Thymus (tissue), 11 donors: ENCODE measurements around the gene HES5. TPM values are rescaled to one million over a fixed set of nuclear protein-coding genes. Genes with fewer than 3 reads are reported as not detected.
"Not testable (repeated sequence)": the region's sequence is repeated elsewhere in the genome, so short reads cannot be mapped to it uniquely, and the experiment has no call there.

Source experiments
- DNase-seq, 9 donors: peaks; one replicate each; pipeline ENCODE4 v3.0.0-alpha.2; 2013; ENCODE audit warnings: low spot score in 9 of 9, low read depth in 6 of 9, missing footprints in 1 of 9
- H3K27ac ChIP-seq, 2 donors: one replicate each; pipeline ENCODE4 v1.5.1; 2013; ENCODE audit warnings: control low read depth in 1 of 2, low read depth in 1 of 2, low read length in 1 of 2, mild to moderate bottlenecking in 1 of 2, moderate library complexity in 1 of 2
- H3K27me3 ChIP-seq, 2 donors: one replicate each; pipeline ENCODE4 v1.5.1; 2013; ENCODE audit warnings: low read length in 1 of 2; ENCODE audit not compliant: control insufficient read depth in 2 of 2, insufficient read depth in 1 of 2
- H3K36me3 ChIP-seq, 2 donors: one replicate each; pipeline ENCODE4 v1.5.1; 2013; ENCODE audit warnings: low read length in 1 of 2, mild to moderate bottlenecking in 1 of 2, moderate library complexity in 1 of 2; ENCODE audit not compliant: control insufficient read depth in 2 of 2, insufficient read depth in 2 of 2
- H3K4me1 ChIP-seq, 2 donors: one replicate each; pipeline ENCODE4 v1.5.1; 2013; ENCODE audit warnings: low read length in 2 of 2; ENCODE audit not compliant: control insufficient read depth in 2 of 2, insufficient read depth in 2 of 2
- H3K4me3 ChIP-seq, 2 donors: one replicate each; pipeline ENCODE4 v1.5.1; 2013; ENCODE audit warnings: low read length in 2 of 2, control low read depth in 1 of 2, mild to moderate bottlenecking in 1 of 2
- H3K9me3 ChIP-seq, 2 donors: one replicate each; pipeline ENCODE4 v1.5.1; 2013; ENCODE audit warnings: low read length in 1 of 2, mild to moderate bottlenecking in 1 of 2; ENCODE audit not compliant: control insufficient read depth in 2 of 2, insufficient read depth in 1 of 2
- WGBS: extraction: QIAGEN DNeasy Blood & Tissue Kit; methylation state at CpG from one replicate; pipeline ENCODE4 v1.1.7; 2013; 5-methylcytosine and 5-hydroxymethylcytosine counted together
- polyA plus RNA-seq: library from polyadenylated mRNA; stranded (reverse); fragments of 200-250 nt; gene quantifications from one replicate; pipeline ENCODE4 v1.2.3, GENCODE V29; 2013
- total RNA-seq: library from RNA; stranded (reverse); fragments of 120-200 nt; gene quantifications from one replicate; pipeline ENCODE4 v1.2.4, GENCODE V29; 2013
- donor health status: healthy.

The HES5 gene
- total and polyA plus RNA-seq, 2 donors: 0.38 to 0.55 TPM

DNA sequence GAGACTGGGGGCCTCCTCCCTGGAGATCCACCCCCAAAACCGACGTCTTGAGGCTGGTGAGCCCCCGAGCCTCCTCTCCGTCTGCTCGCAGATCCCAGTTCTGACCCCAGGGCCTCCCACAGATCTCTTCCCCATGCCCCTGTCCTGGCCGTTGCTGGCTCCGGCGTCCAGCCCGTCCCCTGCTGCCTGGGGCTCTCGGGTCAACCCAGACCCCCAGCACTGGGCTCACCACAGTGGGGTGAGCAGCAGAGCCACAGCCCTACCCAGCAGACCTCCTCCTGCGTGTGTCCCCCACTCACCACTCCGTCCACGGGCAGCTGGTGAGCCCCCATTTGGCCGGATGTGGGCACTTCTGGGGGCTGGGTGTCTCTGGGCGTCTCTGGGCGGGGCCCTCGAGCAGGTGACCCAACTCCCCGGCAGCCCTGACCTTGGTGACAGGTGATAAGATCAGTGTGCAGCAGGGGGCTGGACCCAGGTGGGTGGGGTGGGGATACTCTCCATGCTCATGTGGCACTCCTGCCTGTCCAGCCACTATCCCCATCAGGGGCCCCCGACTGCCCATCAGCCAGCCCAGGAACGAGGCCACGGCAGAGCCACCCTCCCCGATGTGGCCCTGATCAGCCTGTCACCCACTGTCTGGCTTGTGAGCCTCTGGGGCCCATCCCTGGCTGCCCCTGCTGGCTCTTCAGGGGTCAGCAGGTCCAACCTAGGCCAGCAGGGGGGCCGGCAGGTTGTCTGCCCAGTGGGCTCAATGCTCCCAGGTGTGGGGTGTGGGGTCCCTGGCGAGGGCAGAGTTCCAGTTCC, 26.8 kb upstream of the HES5 start:
- DNase-seq: peak in 2 of 9 donors; percentile 31 to 57
- H3K27me3 ChIP-seq: no peaks in the 10 kb centered on the region
- WGBS: 11% methylated on average over 24 of the region's 24 CpGs

DNA sequence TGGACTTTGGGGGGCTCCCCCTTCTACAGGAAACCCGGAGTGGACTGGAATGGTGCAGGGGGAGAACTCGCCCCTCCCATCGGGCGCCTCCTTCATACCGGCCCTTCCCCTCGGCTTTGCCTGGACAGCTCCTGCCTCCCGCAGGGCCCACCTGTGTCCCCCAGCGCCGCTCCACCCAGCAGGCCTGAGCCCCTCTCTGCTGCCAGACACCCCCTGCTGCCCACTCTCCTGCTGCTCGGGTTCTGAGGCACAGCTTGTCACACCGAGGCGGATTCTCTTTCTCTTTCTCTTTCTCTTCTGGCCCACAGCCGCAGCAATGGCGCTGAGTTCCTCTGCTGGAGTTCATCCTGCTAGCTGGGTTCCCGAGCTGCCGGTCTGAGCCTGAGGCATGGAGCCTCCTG, 26.2 kb upstream of the HES5 start, which contains the start of gene TNFRSF14:
Gene TNFRSF14 (plus strand): TSS at position 95 of the 401 bp plus-strand sequence. CDS start 294 bp downstream, at position 389.
- Histone ChIP-seq H3K27ac (peak within 1 kb of the TSS; percentile 93 to 97), H3K9me3 (no peaks in the 10 kb centered on the region), H3K36me3 (peaks cover 0 to 33% of the 10 kb centered on the region in 2 donors), H3K27me3 (no peaks in the 10 kb centered on the region), H3K4me1 (peaks cover 12 to 34% of the 10 kb centered on the region in 2 donors), H3K4me3 (peak within 1 kb of the TSS; percentile 71 to 86)
- peak in 6 of 9 donors; percentile 50 to 90 (median 70) for DNase-seq
- under 1% methylated on average over 16 of the region's 16 CpGs for WGBS

More for the DNA sequence above, 26.8 kb upstream of the HES5 start:
- H3K9me3 ChIP-seq: no peaks in the 10 kb centered on the region
- H3K4me3 ChIP-seq: peak overlapping the region; percentile 71 to 86
- H3K36me3 ChIP-seq: peaks cover under 1 to 36% of the 10 kb centered on the region in 2 donors
- H3K27ac ChIP-seq: peak overlapping the region; percentile 93 to 97
- peaks cover 12 to 34% of the 10 kb centered on the region in 2 donors for H3K4me1 ChIP-seq

DNA sequence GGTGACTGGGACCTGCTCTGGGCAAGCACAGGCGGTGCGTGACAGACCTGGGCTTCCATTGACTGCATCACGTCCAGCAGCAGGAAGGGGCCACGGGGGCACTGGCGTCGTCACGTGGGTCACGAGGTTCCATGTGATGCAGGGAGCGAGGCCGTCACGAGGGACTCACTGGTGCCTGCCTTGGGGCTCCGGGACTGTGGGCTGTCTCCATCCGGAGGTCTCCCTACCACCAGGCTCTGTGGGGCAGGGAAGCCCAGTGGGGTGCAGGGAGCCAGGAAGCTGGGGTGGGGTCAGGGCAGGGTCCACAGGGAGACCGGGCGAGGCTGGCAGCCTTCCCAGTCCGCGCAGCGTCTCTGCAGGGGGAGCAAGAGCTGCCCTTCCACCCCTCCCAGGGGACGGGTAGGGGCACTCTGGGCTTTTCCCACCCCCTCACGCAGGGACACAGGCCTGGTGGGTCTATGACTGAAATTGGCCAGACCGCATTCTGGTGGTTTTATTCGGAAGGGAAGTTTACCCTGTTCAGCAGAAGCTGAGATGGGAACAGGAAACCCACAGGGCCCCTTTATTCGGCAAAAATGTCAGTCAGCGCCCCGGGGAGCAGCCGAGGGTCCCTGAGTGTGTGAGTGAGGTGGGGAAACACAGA, 25.7 kb upstream of the HES5 start:
- H3K9me3 ChIP-seq: no peaks in the 10 kb centered on the region
- WGBS: under 1% methylated on average over 26 of the region's 26 CpGs
- no peaks in the 10 kb centered on the region for H3K27me3 ChIP-seq
- peak in 5 of 9 donors; percentile 54 to 78 (median 63) for DNase-seq
- peaks cover 0 to 30% of the 10 kb centered on the region in 2 donors for H3K36me3 ChIP-seq
- peak overlapping the region; percentile 71 to 86 for H3K4me3 ChIP-seq
- peak overlapping the region; percentile 93 to 97 for H3K27ac ChIP-seq
- H3K4me1 ChIP-seq: peaks cover 12 to 34% of the 10 kb centered on the region in 2 donors

DNA sequence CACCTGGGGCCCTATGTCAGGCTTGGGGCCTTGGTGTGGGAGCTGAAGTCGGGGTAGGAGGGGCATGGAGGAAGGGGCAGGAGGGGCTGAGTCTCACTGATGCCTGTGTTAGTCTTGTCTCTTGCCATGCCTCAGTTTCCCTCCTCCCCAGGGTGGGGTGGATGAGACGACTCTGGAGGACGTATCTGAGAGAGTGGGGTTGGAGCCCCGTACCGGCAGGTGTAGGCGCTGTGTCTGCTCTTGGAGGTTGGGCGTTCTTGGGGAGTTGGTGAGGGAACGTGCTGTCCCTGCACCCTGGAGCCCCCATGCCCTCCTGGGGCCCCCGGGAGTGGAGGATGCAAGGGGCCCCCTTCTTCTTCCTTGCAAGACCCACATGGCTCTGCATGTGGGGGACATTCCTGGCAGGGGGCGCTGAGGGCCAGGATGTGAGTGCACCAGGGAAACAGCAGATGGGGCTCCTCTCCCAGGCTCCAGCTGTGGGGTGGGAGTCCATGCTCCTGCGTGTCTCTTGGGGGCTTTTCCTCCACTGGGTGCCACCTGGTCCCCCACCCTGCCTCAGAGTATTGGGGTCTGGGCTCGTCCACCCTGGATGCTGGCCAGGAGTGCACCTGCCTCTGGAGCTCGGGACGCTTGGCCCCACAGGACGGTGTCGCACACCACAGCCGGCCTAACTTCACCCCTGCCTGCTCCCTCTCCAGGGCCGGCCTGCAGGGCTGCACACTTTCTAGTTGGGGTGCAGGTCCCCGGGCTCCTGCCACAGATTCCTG, 24.7 kb upstream of the HES5 start:
- WGBS: 31% methylated on average over 19 of the region's 19 CpGs
- peak overlapping the region; percentile 93 to 97 for H3K27ac ChIP-seq
- DNase-seq: peak in 6 of 9 donors; percentile 64 to 90 (median 76)
- H3K27me3 ChIP-seq: no peaks in the 10 kb centered on the region
- H3K4me1 ChIP-seq: peaks cover 12 to 34% of the 10 kb centered on the region in 2 donors
- peaks cover 0 to 22% of the 10 kb centered on the region in 2 donors for H3K36me3 ChIP-seq
- peak overlapping the region; percentile 71 to 86 for H3K4me3 ChIP-seq
- H3K9me3 ChIP-seq: no peaks in the 10 kb centered on the region

DNA sequence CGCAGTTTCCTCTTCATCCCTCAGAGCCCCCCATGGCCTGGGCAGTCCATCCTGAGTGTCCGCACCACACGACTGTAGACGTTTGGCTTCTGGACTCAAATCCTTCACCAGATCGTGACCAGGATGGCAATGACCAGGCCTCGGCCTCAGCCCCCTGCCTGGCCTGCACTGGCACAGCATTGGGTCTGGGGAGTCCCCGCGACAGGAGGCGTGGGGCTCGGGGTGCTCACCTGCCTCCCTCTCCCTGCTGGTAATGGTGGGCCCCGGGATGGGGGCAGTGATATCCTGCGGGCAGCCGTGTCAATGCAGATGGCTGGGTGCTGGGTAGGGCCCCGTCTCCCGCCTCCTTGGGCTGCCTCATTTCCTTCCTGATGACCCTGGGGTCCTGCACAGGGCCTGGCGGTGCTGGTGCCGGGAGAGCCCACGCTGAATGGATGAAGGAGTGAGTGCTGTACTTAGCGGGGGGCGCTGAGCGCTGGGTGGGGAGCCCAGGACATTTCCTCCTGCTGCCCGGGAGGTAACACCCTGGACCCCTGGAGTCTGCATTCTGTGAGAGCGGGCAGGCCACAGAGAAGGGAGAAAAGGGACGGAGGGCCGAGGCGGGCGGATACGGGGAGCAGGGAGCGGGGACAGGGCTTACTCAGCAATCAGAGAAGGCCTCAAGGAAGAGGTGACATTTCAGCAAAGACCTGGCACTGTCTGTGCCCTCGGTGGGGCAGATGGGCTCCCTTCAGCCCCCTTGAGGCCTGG, 24.0 kb upstream of the HES5 start:
- 91% methylated on average over 30 of the region's 30 CpGs for WGBS
- peaks cover 12 to 39% of the 10 kb centered on the region in 2 donors for H3K4me1 ChIP-seq
- no peak overlapping the region for H3K27ac ChIP-seq

DNA sequence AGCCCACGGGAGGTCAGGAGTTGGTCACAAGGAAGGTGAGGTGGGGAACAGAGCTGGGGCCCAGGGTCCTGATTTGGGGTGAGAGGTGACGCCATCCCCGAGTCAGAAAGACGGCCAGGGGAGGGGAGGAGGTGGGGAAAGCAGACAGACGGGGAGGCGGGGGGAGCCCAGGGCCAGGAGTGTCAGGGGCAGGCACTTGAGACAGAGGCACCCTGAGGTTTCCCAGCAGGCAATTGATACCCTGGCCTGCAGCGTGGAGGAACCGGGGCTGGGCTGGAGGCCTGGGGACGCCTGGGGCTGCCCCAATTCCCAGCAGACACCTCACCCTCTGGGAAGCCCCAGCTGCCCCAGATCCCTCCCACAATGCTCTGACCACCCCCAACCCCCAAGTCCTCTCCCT, 23.0 kb upstream of the HES5 start:
- DNase-seq, H3K4me3 ChIP-seq, H3K9me3 ChIP-seq, H3K27ac ChIP-seq, H3K36me3 ChIP-seq, H3K27me3 ChIP-seq: not testable (repeated sequence)
- WGBS: 89% methylated on average over 9 of the region's 9 CpGs
- peaks cover 17 to 48% of the 10 kb centered on the region in 2 donors for H3K4me1 ChIP-seq

More for the DNA sequence above, 24.0 kb upstream of the HES5 start:
- Histone ChIP-seq H3K27me3 (no peaks in the 10 kb centered on the region), H3K9me3 (no peaks in the 10 kb centered on the region), H3K36me3 (peaks cover 0 to 15% of the 10 kb centered on the region in 2 donors), H3K4me3 (no peak overlapping the region)
- DNase-seq: no peak

DNA sequence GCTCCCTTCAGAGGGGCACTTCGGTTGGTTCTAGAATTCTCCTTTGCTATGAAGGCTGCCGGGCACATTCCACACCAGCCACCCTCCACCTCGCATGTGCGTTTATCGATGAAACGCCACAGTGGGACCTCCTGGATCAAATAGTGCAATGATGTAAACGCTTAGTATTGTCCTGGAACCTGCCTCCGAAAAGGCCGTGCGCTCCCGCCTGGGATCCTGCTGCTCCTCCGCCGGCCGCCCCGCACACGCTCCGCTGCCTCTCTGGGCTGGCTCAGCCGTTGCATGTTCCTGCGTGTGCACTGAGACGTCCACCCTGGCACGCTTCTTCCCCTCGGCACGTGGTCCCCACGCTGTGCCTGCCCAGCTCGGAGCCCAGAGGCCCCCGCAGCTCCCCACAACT, 22.1 kb upstream of the HES5 start:
- Histone ChIP-seq H3K27ac (no peak overlapping the region), H3K4me1 (peaks cover 17 to 56% of the 10 kb centered on the region in 2 donors), H3K36me3 (no peaks in the 10 kb centered on the region), H3K9me3 (no peaks in the 10 kb centered on the region), H3K4me3 (no peak overlapping the region), H3K27me3 (no peaks in the 10 kb centered on the region)
- no peak for DNase-seq
- 92% methylated on average over 25 of the region's 26 CpGs for WGBS

DNA sequence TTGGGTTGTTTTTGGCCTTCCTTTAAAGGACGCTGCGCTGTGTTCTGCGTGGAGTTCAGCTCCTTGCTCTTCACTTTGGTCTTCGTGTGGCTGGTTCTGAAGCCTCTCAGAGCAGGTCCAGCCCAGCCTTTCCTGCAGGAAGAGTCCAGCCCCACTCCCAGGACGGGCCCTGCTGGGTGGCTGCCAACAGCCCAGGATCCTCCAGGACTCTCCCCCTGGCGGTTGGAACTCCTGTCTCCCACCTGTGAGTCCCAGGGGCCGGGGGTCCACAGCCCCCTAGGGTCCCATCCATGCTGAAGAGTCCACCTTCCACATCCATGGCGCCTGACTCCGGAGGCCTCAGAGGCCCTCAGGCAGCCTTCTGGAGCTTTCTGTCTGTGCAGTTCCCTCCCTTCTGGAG, 21.5 kb upstream of the HES5 start:
- H3K4me3 ChIP-seq, H3K27ac ChIP-seq, H3K9me3 ChIP-seq, DNase-seq, H3K36me3 ChIP-seq, H3K27me3 ChIP-seq: not testable (repeated sequence)
- peaks cover 13 to 52% of the 10 kb centered on the region in 2 donors for H3K4me1 ChIP-seq
- 93% methylated on average over 9 of the region's 9 CpGs for WGBS
